Measurements from ENCODE around the gene CES1. TPM values are rescaled to one million over a fixed set of nuclear protein-coding genes. Genes with fewer than 3 reads are reported as not detected.
"Not testable (repeated sequence)": the region's sequence is repeated elsewhere in the genome, so short reads cannot be mapped to it uniquely, and the experiment has no call there.

The CES1 gene
- total RNA-seq, 4 donors from 2014 or later, result 0.76 to 9.5 (median 2.6) TPM

DNA sequence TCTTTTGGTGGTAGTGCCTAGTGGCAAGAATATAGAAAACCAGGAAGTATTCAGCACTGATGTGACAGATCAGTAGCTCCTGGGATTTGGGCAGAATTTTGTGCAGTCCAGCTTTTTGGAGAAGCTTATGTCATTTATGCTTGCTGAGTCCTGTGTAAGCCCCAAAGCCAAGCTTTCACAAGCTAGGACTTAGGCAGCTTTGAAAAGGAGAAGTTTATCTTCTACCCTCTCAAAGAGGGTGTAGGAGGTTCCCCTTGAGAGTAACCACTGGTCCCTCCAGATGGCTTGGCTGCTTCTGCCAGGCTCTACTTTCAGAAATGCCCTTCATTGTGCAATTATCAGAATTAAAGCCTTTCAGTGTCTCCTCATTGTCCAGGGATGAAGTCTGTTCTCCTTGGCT, 78.8 kb downstream of the CES1 start:
- intact Hi-C loops (cut with DNase I; ENCODE audit: low total_unique reads), result no loop called here
- no peak for DNase-seq (ENCODE audit: low spot score in 2 of 2)
- TF ChIP-seq POLR2A (IDR thresholded peaks at IDR 0.05), result no peak
- no peak overlapping the region for H3K4me3 ChIP-seq (ENCODE audit: low read depth, poor library complexity, severe bottlenecking)

DNA sequence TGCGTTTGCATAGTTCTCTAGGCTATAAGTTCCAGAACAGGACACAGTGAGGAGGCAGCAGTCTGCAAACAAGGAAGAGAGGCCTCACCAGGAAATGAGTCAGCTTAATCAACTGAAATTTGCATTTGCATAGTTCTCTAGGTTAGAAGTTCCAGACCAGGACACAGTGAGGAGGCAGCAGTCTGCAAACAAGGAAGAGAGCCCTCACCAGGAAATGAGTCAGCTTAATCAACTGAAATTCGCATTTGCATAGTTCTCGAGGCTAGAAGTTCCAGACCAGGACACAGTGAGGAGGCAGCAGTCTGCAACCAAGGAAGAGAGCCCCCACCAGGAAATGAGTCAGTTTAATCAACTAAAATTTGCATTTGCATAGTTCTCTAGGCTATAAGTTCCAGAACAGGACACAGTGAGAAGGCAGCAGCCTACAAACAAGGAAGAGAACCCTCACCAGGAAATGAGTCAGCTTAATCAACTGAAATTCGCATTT, 79.7 kb downstream of the CES1 start:
- intact Hi-C loops (cut with DNase I; ENCODE audit: low total_unique reads); DNase-seq (ENCODE audit: low spot score in 2 of 2); H3K4me3 ChIP-seq (ENCODE audit: low read depth, poor library complexity, severe bottlenecking): not testable (repeated sequence)
- WGBS, 2 donors, result 47 to 50% methylated on average over 4 of the region's 4 CpGs

Other genes with a start within 250 kb of the CES1 start
- 10 to 100 TPM in 2 of 4 donors, 1 to 10 TPM in 2; 2.3 to 26.1 (median 8.7) TPM for gene SLC6A2, start 177.1 kb downstream of the CES1 start, total RNA-seq
- gene CES5A, start 42.3 kb upstream of the CES1 start, total RNA-seq, result under 1 TPM; 0.34 to 0.56 (median 0.46) TPM